Right renal cortex interstitium (tissue), 3 donors: ENCODE measurements around the gene ARPC5L. TPM values are rescaled to one million over a fixed set of nuclear protein-coding genes. Genes with fewer than 3 reads are reported as not detected.
A peak's percentile ranks its signal among the peaks of the same experiment; 100 is the strongest.
"Not testable (repeated sequence)": the region's sequence is repeated elsewhere in the genome, so short reads cannot be mapped to it uniquely, and the experiment has no call there.

Experiments used
- DNase-seq, 3 donors: peaks; one replicate each; pipeline ENCODE4 v3.0.0-alpha.2; 2013; ENCODE audit warnings: low read depth in 3 of 3, low spot score in 2 of 3
- polyA plus RNA-seq, 3 donors: library from polyadenylated mRNA; unstranded; fragments of 120-200 nt; gene quantifications; one replicate each; pipeline ENCODE4 v1.2.1, GENCODE V29; 2013; ENCODE audit not compliant: insufficient read length in 3 of 3

The ARPC5L gene
- polyA plus RNA-seq = 10 to 100 TPM; 38.3 to 40.2 (median 38.7) TPM

DNA sequence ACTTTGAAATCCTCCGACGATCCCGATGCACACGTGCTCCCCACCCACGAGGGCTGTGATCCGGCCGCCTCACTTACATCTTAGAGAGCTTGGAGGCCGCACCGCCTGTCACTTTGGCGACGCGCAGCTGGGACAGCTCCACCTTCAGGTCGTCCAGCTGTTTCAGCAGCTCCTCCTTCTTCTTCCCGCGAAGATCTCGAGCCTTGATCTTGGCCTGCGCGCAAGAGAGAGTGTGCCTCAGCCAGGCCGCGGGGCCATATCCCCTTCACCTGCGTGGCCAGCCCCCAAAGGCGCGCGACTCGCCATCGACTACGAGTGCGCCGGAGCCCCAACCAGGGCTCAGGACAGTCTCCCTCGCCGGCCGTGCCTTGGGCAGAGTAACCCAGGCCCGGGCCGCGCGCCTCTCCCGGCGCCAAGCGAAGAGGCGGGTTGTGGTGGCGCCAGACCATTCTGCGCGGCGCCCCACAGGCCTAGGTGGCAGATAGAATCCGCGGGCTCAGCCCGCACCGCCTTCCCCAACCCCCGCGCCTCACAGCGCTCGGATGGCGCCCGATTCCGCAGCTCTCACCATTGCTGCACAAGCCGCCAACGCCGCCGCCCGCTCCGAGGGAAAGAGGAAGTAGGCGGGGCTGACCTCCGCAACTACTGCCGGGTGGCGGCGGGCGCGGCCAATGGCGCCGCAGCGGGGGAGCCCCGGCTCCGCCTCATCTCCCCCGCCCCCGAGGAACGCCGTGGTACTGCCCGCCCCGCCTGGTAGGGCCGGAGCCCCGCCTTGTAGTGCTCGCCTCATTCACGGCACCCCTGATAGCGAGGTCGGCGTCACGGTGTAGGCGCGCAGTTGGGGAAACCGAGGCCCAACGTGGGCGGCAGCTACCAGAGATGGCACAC lies at the start of gene ARPC5L, which contains the start of gene RPL35:
ARPC5L (plus strand) TSS at position 789 of the 888 bp plus-strand sequence. CDS start 7,161 bp downstream, outside the sequence.
RPL35 (minus strand) TSS at position 616 of the 888 bp plus-strand sequence; CDS start at position 571, 45 bp downstream.
- DNase-seq = peak; percentile 77 to 89 (median 82)

DNA sequence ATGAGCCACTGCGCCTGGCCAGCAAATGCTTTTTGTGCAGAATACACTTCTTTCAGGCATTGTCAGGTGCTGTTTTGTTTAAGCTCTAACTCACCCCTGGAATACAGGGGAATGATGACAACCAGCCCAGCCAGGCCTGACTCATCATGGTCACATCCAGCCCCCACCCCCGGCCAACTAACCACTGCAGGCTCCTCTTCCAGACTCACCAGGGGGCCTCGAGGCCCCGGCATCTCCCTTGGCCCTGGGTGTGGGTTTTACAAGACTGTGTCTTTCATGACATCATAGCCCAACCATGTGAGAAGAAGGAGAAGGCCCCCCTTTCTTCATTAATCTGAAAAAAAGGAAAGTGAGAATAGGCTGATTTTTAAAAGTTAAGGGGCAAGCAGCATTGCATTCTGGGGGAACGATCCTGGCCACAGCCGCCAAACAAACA lies 49.5 kb upstream of the ARPC5L start:
- DNase-seq = no peak

DNA sequence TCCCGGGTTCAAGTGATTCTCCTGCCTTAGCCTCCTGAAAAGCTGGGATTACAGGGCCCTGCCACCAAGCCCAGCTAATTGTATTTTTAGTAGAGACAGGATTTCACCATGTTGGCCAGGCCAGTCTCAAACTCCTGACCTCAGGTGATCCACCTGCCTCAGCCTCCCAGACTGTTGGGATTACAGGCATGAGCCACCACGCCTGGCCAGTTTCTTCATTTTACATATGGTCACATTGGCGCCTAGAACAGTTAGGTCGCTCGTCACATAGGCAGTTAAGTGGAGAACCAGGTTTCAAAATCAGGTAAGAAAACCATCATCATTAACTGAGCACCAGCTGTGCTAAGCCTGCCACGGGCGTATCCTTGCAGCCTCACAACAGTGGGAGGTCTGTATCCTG lies 48.9 kb upstream of the ARPC5L start:
- DNase-seq = no peak

DNA sequence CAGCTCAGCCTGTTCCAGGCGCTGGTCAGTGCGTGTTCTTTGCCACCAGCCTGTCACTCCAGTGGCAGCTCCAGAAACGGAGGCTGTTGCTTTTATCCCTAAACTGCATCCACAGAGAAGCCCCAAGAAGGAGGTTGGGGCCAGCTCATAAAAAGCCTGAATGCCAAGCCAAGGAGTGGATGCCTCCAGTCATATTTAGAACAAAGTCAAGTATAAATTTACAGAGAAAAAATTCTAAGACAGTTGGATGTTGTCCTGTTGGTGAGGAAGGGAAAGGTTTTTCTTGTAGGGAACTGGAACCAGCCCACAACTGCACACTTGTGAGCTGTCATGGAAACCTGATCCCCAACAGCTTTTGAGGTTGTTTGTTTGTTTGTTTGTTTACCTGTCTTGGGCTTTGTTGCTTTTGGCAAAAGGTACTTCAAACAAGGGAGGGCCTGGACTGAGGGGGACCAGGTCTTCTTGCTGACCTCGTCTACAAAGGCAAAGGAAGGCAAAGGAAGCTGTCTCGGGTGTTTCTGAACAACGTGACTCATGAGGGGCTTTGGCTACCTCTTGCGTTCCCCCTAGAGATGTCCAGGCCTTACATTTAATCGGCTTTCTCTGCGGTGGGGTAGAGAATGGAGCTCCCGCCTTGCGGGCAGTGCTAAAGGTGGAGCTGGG lies 48.3 kb upstream of the ARPC5L start:
- no peak for DNase-seq

DNA sequence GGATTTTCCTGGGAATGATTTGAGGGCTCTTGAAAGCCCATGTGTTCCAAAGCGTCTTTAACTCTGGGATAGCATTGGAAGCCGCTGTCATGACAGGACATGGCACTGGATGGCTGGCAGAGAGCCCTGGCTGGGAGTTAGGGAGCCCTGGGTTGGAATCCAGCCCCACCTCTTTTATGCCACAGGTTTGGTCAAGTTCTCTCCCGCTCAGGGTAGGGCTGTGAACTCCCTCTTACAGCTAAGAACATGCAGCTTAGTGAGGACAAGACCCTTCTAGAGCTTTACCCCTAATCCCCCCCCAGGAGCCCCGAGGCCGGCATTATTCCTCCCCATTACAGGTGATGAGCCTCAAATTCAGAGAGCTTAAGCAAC lies 47.8 kb upstream of the ARPC5L start:
- no peak for DNase-seq

DNA sequence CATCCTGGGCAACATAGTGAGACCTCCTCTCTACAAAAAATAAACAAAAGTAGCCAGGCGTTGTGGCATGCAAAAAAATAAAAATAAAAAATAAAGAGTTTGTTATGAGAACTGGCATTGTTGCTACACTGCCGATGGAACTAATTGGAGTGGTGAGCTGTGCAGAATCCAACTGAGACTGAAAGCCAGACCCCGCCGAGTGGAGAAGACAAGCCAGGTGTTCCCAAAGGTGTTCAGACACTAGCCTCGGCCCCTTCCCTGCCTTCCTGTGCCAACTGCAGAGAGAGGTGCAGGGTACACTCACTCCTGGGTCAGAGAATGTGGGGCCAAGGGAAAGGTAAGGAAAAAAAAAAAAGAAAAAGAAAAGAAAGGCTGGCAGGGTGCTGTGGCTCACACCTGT lies 46.3 kb upstream of the ARPC5L start:
- DNase-seq = no peak

DNA sequence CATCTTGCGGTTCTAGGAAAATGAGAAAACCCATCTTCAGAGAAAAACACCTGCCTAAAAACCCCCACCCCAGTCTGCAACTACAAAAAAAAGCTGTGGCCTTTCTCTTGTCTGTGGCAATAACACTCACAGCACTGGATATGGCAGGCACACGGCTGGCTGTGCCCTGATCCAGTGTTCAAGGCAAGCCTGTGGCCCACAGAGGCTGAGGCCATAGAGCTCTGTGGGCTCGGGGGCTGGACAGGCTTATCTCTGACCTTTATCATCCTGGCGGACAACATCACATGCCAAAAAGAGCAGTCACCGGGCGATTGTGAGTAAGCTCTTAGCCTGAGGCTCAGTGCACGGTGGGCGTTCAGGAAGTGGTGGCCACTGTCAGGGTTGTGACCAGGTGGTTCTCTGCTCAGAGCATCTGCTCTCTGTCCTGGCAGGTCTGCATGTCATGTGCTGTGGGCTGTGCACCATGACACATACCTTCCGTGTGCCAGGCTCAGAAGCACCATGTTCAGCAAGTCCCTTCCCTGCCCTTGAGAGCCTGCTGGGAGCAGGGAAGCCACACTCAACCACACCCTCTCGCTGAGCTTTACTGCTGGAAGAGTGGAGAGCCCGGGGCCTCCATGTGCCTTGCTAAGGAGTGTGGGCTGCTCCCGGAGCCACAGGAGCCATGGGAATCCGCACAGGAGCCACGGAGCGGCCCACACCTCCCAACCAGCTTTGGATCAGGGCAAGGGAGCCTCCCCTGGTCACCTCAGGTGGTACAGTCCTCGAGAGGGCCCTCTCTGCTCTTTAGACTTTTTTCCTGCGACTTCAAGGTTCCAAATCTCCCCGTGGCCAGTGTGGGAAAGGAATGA lies 43.3 kb upstream of the ARPC5L start:
- no peak for DNase-seq

DNA sequence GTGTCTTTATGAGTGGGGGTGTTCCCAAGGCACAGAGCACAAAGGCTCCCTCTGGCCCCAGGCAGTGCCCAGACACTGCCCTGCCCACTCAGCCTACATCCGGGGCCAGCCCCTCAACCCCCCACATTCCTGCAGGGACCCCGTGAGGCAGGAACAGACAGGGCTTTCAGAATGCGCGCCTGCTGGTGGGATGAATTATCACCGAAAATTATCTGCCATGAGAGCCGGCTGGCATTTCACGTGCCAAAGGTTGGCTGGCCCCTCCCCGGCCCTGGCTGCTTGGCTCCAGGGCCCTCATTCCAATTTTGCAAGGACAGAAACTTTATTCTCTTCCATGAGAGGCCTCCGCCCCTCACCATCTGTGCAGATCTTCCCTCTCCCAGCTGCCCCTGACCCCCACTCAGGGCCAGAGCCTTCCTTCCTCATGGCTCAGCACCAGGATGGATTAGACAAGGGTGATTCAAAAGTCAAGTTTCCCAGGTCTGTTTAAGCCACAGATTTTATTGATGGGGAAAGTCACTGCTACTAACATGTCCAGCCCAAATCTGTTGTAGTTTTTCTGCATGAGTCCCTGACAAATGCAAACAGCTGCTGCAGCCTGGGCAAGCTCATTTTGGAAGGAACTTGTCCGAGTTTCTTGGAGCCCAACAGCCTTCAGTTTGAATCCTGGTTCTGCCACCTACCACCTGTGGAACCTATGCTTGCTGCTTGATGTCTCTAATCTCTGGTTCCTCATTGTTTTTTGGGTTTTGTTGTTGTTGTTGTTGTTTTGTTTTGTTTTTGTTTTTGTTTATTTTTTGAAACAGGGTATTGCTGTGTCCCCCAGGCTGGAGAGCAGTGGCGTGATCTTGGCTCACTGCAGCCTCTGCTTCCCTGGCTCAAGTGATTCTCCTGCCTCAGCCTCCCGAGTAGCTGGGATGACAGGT lies 41.0 kb upstream of the ARPC5L start:
- DNase-seq = no peak

DNA sequence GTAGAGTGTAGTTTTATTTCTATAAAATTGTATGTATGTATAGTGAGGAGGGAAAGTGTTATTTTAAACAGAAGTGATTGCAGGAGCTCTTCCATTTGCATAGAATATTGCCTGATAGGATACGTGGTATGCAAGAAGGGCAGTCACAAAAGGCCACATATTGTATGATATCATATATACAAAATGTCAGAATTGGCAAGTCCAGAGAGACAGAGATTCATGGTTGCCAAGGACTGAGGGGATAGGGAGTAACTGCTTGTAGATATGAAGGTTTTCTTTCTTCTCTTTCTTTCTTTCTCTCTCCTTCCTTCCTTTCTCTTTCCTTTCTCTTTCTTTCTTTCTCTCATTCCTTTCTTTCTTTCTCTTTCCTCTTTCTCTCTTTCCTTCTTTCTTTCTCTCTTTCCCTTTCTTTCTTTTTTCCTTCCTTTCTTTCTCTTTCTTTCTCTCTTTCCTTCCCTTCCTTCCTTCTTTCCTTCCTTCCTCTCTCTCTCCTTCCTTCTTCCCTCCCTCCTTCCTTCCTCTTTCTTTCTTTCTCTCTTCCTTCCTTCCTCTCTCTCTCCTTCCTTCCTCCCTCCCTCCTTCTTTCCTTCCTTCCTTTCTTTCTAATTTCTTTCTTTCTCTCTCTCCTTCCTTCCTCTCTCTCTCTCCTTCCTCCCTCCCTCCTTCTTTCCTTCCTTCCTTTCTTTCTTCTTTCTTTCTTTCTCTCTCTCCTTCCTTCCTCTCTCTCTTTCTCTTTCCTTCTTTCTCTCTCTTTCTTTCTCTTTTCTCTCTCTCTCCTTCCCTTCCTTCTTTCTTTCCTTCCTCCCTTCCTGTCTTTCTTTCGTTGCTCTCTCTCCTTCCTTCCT lies 33.2 kb upstream of the ARPC5L start:
- no peak for DNase-seq

DNA sequence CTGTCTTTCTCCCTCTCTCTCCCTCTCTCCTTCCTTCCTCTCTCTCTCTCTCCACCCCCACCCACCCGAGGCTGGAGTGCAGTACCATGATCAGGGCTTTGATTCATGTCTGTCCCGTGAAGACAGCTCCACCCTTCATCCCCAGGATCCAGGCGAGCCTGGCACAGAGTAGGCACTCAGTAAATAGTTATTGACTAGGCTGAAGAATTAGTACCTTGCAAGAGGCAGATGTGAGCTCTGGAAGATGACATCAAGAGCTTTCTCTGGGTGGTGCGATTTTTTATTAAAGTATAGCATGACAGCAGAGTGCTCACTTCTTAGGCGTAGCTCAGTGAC lies 32.6 kb upstream of the ARPC5L start:
- no peak for DNase-seq

DNA sequence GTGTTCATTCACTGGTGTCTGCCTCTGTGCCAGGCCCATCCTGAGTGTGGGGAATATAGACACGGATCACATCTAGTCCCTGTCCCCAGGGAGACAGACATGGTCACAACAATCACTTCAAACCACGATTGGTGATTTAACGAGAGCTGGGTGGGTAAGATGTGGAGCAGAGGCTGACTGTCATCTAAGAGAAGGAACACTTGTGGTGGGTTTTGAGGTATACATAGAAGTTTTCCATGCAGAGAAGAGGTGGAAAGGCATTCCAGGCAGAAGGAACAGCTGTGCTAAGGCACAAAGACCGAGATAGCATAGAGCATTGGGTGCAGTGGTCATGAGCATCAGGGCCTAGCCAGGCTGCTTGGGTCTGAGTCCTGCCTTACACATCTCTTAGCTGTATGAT lies 31.3 kb upstream of the ARPC5L start:
- no peak for DNase-seq

DNA sequence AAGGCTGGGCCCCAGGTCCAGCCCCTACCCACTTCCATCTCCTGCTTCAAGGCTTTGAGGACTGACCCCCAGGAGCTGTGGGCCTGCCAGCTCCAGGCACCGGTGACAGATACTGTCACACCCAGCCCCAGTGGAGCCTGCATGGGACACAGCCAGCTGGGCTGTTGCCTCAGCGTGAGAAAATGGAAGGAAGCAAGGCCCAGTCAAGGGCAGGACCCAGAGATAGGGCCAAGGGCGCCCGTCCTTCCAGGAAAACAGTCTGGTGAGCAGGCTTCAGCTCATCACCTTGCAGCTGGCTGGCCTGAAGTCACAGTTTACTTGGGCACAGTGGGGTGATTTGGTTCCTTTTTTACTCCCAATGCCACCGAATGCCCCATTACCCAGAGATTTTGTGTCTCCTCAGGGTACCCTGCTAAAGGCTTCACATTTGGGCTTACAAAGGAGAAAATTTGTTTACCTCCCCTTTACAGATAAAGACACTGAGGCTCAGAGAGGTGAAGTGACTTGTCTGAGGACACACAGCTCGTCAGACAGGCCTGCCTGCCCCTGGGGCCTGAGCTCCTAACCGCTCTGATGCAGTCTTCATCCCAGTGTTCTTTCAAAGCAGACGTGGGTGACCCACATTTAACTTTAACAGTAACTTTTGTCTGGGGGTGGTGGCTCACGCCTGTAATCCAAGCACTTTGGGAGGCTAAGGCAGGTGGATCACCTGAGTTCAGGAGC lies 30.1 kb upstream of the ARPC5L start:
- DNase-seq = no peak

DNA sequence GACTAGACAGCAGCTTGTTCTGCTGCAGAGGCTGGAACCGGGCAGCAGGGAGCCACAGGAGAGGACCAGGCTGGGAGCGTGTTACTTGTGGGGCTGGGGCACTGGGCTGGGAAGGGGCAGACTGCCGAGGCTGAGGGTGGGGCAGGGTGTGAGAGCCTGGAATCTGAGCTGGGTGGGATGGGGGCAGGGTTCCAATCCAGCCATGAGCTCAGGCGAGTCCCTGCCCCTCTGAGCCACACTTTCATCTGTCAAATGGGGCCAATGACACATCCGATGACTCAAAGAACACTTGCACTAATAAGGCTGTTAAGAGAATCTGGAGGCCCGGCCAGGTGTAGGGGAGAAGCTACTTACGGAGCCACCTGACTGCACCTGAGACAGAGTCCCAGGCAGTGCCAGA lies 27.3 kb upstream of the ARPC5L start:
- no peak for DNase-seq

DNA sequence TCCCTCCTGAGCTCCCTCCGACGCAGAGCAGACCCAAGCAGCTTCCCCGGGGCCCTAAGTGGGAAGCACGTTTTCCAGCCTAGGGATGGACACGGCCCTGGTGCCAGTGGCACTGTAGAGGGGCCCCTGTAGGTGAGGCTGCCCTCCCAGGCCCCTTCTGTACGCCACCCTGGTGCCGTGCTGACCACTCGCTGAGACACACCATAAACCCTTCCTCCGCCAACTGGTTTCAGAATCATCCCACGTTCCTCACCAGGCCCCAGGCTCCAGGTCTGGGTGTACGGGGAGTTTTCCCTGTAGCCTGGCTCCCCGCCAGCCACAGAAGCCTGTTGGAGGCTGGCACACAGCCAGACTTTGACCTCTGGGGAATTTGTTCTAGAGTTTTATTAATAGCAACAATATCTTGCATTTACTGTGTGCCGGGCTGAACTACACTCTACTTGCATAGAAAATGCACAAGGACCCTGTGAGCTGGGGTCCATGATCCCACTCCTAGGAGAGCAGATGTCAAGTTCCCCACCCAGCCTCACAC lies 26.8 kb upstream of the ARPC5L start:
- DNase-seq = peak in 1 of 3 donors; percentile 43

DNA sequence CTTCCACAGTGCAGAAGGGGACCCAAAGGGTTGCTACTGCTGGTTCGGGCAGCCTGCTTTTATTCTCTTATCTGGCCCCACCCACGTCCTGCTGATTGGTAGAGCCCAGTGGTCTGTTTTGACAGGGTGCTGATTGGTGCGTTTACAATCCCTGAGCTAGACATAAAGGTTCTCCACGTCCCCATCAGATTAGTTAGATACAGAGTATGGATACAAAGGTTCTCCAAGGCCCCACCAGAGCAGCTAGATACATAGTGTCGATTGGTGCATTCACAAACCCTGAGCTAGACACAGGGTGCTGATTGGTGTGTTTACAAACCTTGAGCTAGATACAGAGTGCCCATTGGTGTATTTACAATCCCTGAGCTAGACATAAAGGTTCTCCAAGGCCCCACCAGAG lies 23.8 kb upstream of the ARPC5L start:
- DNase-seq = not testable (repeated sequence)

DNA sequence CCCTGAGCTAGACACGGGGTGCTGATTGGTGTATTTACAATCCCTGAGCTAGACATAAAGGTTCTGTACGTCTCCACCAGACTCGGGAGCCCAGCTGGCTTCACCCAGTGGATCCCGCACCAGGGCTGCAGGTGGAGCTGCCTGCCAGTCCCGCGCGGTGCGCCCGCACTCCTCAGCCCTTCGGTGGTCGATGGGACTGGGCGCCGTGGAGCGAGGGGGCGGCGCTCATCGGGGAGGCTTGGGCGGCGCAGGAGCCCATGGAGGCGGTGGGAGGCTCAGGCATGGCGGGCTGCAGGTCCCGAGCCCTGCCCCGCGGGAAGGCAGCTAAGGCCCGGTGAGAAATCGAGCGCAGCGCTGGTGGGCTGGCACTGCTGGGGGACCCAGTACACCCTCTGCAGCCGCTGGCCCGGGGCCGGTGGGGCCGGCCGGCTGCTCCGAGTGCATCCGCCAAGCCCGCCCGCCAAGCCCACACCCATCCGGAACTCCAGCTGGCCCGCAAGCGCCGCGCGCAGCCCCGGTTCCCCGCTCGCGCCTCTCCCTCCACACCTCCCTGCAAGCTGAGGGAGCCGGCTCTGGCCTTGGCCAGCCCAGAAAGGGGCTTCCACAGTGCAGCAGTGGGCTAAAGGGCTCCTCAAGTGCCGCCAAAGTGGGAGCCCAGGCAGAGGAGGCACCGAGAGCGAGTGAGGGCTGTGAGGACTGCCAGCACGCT lies 23.2 kb upstream of the ARPC5L start:
- not testable (repeated sequence) for DNase-seq

DNA sequence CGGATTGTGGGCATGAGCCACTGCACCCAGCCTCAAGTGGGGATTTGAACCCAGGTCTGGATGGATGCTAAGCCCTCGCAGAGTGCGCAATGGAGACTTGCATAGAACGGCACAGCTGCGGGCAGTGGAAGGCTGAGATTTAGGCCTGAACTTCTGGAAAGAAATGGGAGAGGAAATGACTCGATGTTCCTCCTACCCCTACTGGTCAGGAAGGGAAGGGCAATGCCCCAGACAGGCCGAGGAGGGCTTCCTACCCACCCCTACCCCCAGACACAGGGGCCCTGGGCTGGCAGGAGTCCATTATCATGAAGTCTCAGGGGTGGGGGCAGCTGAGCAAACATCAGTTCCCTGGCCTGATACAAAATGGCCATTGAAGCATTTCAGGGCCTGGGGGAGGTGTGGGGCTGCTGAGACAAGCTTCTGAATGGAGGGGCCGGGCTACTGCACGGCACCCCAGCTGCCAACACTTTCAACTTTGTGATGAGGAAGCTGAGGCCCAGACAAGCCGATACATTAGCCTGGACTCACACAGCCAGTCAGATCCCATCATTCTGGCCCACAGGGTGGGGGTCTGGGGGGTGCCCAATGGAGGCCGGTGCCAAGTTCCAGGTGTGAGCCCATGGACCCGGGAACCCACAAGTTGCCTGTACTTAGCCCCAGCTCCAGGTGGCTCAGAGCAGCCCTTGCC lies 22.2 kb upstream of the ARPC5L start:
- DNase-seq = no peak
